H1 (cell line): ENCODE results near the gene SUGT1.

Experiments
- BACH1 ChIP-seq: IDR thresholded peaks from 2 replicates; pipeline ENCODE4 v1.6.1; 2012; ENCODE audit warnings: low read length, improper control_type of control experiment
- CREB1 ChIP-seq: IDR thresholded peaks from 2 replicates; pipeline ENCODE4 v1.6.1; 2012; ENCODE audit warnings: inconsistent platforms
- CTCF ChIP-seq, 3 experiments: IDR thresholded peaks; 1 replicate in 2 of 3; 2 replicates in 1 of 3; pipeline versions ENCODE4 v1.5.1 to v1.6.1; 2011; ENCODE audit warnings: low read length in 3 of 3, mild to moderate bottlenecking in 3 of 3, inconsistent platforms in 2 of 3, low read depth in 1 of 3, moderate library complexity in 1 of 3; ENCODE audit not compliant: insufficient read depth in 1 of 3; ENCODE audit errors: control extremely low read depth in 1 of 3
- EZH2 ChIP-seq: fragments of 200-600 bp; sonication (generic); IDR thresholded peaks from 2 replicates; pipeline ENCODE4 v1.7.1; 2012; ENCODE audit warnings: low read depth, mild to moderate bottlenecking, moderate library complexity, low read length, inconsistent platforms; ENCODE audit not compliant: severe bottlenecking
- FOSL1 ChIP-seq: IDR thresholded peaks from 2 replicates; pipeline ENCODE4 v1.6.1; 2011; ENCODE audit warnings: mild to moderate bottlenecking, low read depth, low read length, moderate library complexity; ENCODE audit not compliant: insufficient read depth
- GABPA ChIP-seq: IDR thresholded peaks from 2 replicates; pipeline ENCODE4 v1.6.1; 2011; ENCODE audit warnings: mild to moderate bottlenecking, low read length, moderate library complexity, borderline replicate concordance; ENCODE audit not compliant: insufficient read depth
- POLR2A ChIP-seq, 2 experiments: IDR thresholded peaks; 1 replicate in 1 of 2; 2 replicates in 1 of 2; pipeline ENCODE4 v1.6.1; 2011; ENCODE audit warnings: low read depth in 2 of 2, low read length in 2 of 2, mild to moderate bottlenecking in 2 of 2; ENCODE audit errors: control extremely low read depth in 1 of 2
- RAD21 ChIP-seq, 2 experiments: IDR thresholded peaks in 1 of 2; conservative IDR thresholded peaks in 1 of 2; 2 replicates each; pipeline ENCODE4 v1.6.1; 2011; ENCODE audit warnings: low read depth in 2 of 2, low read length in 2 of 2, improper control_type of control experiment in 1 of 2, inconsistent platforms in 1 of 2, mild to moderate bottlenecking in 1 of 2, moderate library complexity in 1 of 2
- RFX5 ChIP-seq: IDR thresholded peaks from 2 replicates; pipeline ENCODE4 v1.6.1; 2011; ENCODE audit warnings: low read depth, low read length, improper control_type of control experiment, borderline replicate concordance
- SIX5 ChIP-seq: IDR thresholded peaks from 2 replicates; pipeline ENCODE4 v1.6.1; 2011; ENCODE audit warnings: mild to moderate bottlenecking, low read depth, low read length
- SP4 ChIP-seq: IDR thresholded peaks from 2 replicates; pipeline ENCODE4 v1.6.1; 2012; ENCODE audit warnings: low read length, inconsistent platforms
- SRF ChIP-seq: IDR thresholded peaks from 2 replicates; pipeline ENCODE4 v1.6.1; 2011; ENCODE audit warnings: mild to moderate bottlenecking, low read depth, low read length, moderate library complexity
- USF2 ChIP-seq: IDR thresholded peaks from 2 replicates; pipeline ENCODE4 v1.6.1; 2011; ENCODE audit warnings: low read length, improper control_type of control experiment

- peak; percentile 53 to 78 (median 72) for TF ChIP-seq CTCF (IDR thresholded peaks at IDR 0.05; ENCODE audit: control extremely low read depth in 1 of 3, insufficient read depth in 1 of 3, low read depth in 1 of 3, low read length in 3 of 3)
- peak; percentile 64; the same call in 1 of the 2 replicates for TF ChIP-seq CREB1
- TF ChIP-seq POLR2A (IDR thresholded peaks at IDR 0.05; ENCODE audit: control extremely low read depth in 1 of 2, low read depth in 2 of 2, low read length in 2 of 2): peak; percentile 85 to 95
- peak; percentile 19 to 44; a peak in 3 of 4 replicates for TF ChIP-seq RAD21 (IDR thresholded peaks at IDR 0.05 in 1 of 2, conservative IDR thresholded peaks at IDR 0.05 in 1 of 2; ENCODE audit: low read depth in 2 of 2, low read length in 2 of 2)
- peak; percentile 77; the same call in 1 of the 2 replicates for TF ChIP-seq GABPA
- no peak for TF ChIP-seq FOSL1
- TF ChIP-seq BACH1: peak; percentile 43
- TF ChIP-seq USF2: no peak
- no peak for TF ChIP-seq EZH2
- no peak for TF ChIP-seq RFX5
- no peak; the same call in 1 of the 2 replicates for TF ChIP-seq SP4
- no peak for TF ChIP-seq SRF
- no peak for TF ChIP-seq SIX5
These were observed at the start of gene SUGT1 for GRCh38 chr13:52652196-52652979.
